Mucosa of stomach (tissue), 1 donor: ENCODE measurements around the gene SPN.
"Not testable (repeated sequence)": the region's sequence is repeated elsewhere in the genome, so short reads cannot be mapped to it uniquely, and the experiment has no call there.

Experiments used
- H3K27me3 ChIP-seq: one replicate; pipeline ENCODE4 v1.7.0; 2013; ENCODE audit warnings: mild to moderate bottlenecking, low read length; ENCODE audit not compliant: control insufficient read depth, insufficient read depth
- H3K36me3 ChIP-seq: one replicate; pipeline ENCODE4 v1.7.0; 2013; ENCODE audit warnings: low read length; ENCODE audit not compliant: control insufficient read depth, insufficient read depth
- H3K4me1 ChIP-seq: one replicate; pipeline ENCODE4 v1.7.0; 2013; ENCODE audit warnings: mild to moderate bottlenecking, low read length; ENCODE audit not compliant: control insufficient read depth, insufficient read depth
- H3K4me3 ChIP-seq: one replicate; pipeline ENCODE4 v1.7.0; 2013; ENCODE audit warnings: low read length
- H3K9ac ChIP-seq: one replicate; pipeline ENCODE4 v1.7.0; 2013; ENCODE audit warnings: mild to moderate bottlenecking, low read length, moderate library complexity
- H3K9me3 ChIP-seq: one replicate; pipeline ENCODE4 v1.7.0; 2013; ENCODE audit warnings: mild to moderate bottlenecking, low read length, moderate library complexity; ENCODE audit not compliant: control insufficient read depth
- donor health status: Pancreatic carcinoma.

SPN gene

GRCh38 chr16:29631658-29632057 lies 31.4 kb upstream of the SPN start:
- H3K9ac ChIP-seq, H3K27me3 ChIP-seq: not testable (repeated sequence)

DNA sequence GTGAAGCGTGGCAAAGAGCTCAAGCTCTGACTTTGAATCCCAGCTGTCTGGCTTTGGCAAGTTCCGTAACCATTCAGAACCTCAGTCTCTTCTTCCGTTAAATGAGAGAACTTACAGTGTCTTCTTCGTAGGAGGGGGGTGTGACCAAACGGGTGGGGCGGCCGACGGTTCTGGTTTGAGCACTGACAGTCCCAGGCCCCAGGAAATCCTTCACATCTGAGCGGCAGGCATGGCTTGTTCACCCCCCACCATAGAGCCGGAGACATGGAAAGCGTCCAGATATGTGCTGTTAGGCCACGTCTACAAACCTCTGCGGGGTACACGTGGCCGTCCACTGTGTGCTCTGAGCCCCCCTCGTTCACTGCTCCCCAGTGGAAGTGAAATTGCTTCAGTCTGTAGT lies 27.1 kb upstream of the SPN start:
- H3K4me1 ChIP-seq, H3K4me3 ChIP-seq, H3K9me3 ChIP-seq, H3K27me3 ChIP-seq, H3K9ac ChIP-seq, H3K36me3 ChIP-seq: not testable (repeated sequence)

More at GRCh38 chr16:29631658-29632057, 31.4 kb upstream of the SPN start:
- H3K4me3 ChIP-seq, H3K4me1 ChIP-seq, H3K9me3 ChIP-seq, H3K36me3 ChIP-seq: not testable (repeated sequence)

GRCh38 chr16:29636368-29636767 lies 26.7 kb upstream of the SPN start:
- not testable (repeated sequence) for H3K9ac ChIP-seq, H3K36me3 ChIP-seq, H3K4me3 ChIP-seq

DNA sequence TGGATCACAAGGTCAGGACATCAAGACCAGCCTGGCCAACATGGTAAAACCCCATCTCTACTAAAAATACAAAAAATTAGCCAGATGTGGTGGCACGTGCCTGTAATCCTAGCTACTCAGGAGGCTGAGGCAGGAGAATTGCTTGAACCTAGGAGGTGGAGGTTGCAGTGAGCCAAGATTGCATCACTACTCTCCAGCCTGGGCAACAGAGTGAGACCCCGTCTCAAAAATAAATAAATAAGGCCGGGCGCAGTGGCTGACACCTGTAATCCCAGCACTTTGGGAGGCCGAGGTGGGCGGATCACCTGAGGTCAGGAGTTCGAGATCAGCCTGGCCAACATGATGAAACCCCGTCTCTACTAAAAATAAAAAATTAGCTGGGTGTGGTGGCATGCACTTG lies 24.3 kb upstream of the SPN start:
- H3K4me3 ChIP-seq, H3K36me3 ChIP-seq, H3K4me1 ChIP-seq: not testable (repeated sequence)

More at GRCh38 chr16:29636368-29636767, 26.7 kb upstream of the SPN start:
- H3K4me1 ChIP-seq, H3K9me3 ChIP-seq, H3K27me3 ChIP-seq: not testable (repeated sequence)

GRCh38 chr16:29641561-29641960 lies 21.5 kb upstream of the SPN start:
- H3K4me1 ChIP-seq = no peaks in the 10 kb centered on the region
- H3K9me3 ChIP-seq = no peaks in the 10 kb centered on the region
- H3K4me3 ChIP-seq = no peak overlapping the region
- no peaks in the 10 kb centered on the region for H3K36me3 ChIP-seq
- no peak overlapping the region for H3K9ac ChIP-seq
- H3K27me3 ChIP-seq = peaks cover 2% of the 10 kb centered on the region

More for the DNA sequence above, 24.3 kb upstream of the SPN start:
- not testable (repeated sequence) for H3K9me3 ChIP-seq, H3K27me3 ChIP-seq, H3K9ac ChIP-seq

DNA sequence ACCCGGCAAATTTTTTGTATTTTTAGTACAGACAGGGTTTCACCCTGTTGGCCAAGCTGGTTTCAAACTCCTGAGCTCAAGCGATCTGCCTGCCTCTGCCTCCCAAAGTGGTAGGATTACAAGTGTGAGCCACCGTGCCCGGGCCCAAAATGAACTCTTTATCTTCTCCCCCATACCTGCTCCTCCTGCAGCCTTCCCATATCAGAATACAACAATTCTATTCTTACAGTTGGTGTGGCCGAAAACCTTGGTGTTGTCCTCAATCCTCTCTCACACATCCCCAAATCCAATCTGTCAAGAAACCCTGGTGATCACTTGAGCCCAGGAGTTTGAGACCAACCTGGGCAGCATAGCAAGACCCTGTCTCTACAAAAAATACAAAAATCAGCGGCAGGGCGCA lies 19.5 kb upstream of the SPN start:
- no peak overlapping the region for H3K9ac ChIP-seq
- H3K27me3 ChIP-seq = peaks cover 2% of the 10 kb centered on the region
- H3K9me3 ChIP-seq = no peaks in the 10 kb centered on the region
- no peaks in the 10 kb centered on the region for H3K36me3 ChIP-seq
- H3K4me3 ChIP-seq = no peak overlapping the region
- H3K4me1 ChIP-seq = no peaks in the 10 kb centered on the region

DNA sequence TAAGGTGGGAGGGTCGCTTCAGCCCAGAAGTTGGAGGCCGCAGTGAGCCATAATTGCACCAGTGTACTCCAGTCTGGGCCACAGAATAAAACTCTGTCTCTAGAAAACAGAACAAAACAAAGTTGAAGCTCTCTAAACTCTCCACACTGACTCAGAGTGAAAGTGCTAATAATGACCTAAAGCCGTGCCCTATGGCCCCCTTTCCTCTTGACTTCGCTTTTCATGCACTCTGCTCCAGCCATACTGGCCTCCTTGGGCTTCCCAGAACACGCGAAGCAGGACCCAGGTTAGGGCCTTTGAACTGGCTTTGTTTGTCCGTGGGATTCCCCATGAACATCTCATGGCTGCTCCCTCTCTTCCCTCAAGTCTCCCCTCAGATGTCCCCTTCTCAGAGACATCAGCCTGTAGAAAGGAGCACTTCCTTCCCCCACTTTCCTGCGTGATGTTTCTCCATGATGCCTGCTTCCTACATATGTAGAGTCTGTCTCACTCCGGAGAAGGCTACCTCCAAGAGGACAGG lies 18.6 kb upstream of the SPN start:
- Histone ChIP-seq H3K27me3 (peaks cover 2% of the 10 kb centered on the region), H3K36me3 (no peaks in the 10 kb centered on the region), H3K4me3 (no peak overlapping the region), H3K9ac (no peak overlapping the region), H3K9me3 (no peaks in the 10 kb centered on the region), H3K4me1 (no peaks in the 10 kb centered on the region)

GRCh38 chr16:29644973-29645693 lies 17.9 kb upstream of the SPN start:
- no peaks in the 10 kb centered on the region for H3K9me3 ChIP-seq
- H3K4me3 ChIP-seq = no peak overlapping the region
- no peaks in the 10 kb centered on the region for H3K36me3 ChIP-seq
- peaks cover 2% of the 10 kb centered on the region for H3K27me3 ChIP-seq
- H3K9ac ChIP-seq = no peak overlapping the region
- no peaks in the 10 kb centered on the region for H3K4me1 ChIP-seq

- H3K9me3 ChIP-seq = no peaks in the 10 kb centered on the region
- H3K9ac ChIP-seq = no peak overlapping the region
- H3K27me3 ChIP-seq = peaks cover 2% of the 10 kb centered on the region
- H3K36me3 ChIP-seq = no peaks in the 10 kb centered on the region
- H3K4me3 ChIP-seq = no peak overlapping the region
- no peaks in the 10 kb centered on the region for H3K4me1 ChIP-seq
Measured at GRCh38 chr16:29645694-29646187, 17.3 kb upstream of the SPN start.

- H3K27me3 ChIP-seq = no peaks in the 10 kb centered on the region
- no peaks in the 10 kb centered on the region for H3K9me3 ChIP-seq
- H3K4me1 ChIP-seq = no peaks in the 10 kb centered on the region
- H3K36me3 ChIP-seq = no peaks in the 10 kb centered on the region
- no peak overlapping the region for H3K4me3 ChIP-seq
- no peak overlapping the region for H3K9ac ChIP-seq
Measured at GRCh38 chr16:29646947-29647346, 16.1 kb upstream of the SPN start.

DNA sequence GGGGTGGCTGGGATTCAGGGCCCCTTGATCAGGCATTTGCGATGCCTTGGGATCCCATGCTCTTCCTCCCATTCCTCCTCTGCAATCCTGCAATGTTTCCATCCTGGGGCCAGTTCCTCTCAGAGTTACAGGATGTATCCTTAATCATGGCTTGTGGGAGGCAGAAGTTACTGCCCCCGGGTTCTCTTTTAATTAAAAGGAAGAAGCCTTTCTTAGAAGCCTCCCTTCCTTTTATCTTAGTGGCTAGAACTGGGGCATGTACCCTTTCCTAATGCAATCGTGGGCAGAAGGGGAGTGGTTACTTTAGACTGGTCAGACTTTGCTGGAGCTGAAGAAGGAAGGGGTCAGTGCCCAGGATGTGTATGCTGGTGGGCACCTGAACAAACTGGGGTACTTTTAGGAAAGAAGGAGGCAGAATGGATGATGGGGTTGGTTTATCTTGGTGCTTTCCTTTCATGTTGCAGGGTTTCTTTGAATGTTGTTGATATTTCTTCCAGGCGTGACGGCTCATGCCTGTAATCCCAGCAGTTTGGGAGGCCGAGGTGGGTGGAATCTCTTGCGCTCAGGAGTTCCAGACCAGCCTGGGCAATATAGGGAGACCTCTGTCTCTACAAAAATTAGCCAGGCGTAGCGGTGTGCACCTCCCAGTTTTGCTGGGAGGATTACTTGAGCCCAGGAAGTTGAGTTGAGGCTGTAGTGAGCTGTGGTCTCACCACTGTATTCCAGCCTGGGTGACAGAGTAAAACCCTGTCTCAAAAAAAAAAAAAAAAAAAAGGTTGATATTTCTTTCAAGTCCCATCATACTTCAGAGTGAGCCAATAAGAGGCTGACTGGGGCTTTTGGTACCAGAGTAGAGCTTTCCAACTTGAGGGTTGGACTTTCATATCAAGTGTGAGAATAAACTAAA lies 13.2 kb upstream of the SPN start:
- no peaks in the 10 kb centered on the region for H3K36me3 ChIP-seq
- no peaks in the 10 kb centered on the region for H3K27me3 ChIP-seq
- H3K9ac ChIP-seq = no peak overlapping the region
- H3K4me1 ChIP-seq = no peaks in the 10 kb centered on the region
- H3K9me3 ChIP-seq = no peaks in the 10 kb centered on the region
- no peak overlapping the region for H3K4me3 ChIP-seq

DNA sequence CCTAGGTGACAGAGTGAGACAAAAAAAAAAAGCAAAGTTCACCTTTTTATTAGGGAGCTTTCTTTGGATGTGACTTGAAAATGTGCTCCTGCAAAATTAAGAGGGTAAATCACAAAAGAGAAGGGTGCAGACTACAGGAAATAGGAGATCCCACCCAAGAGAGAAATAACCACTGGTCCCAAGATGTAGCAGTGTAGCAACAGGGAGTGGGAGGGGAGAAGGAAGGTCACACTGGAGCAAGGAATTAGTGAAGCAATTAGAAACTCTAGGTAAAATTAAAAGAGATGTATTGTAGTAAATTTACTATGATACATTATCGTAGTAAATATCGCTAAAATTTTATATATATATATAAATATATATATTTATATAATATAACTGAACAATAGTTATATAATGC lies 12.3 kb upstream of the SPN start:
- Histone ChIP-seq H3K9ac (no peak overlapping the region), H3K4me1 (no peaks in the 10 kb centered on the region), H3K4me3 (no peak overlapping the region), H3K27me3 (no peaks in the 10 kb centered on the region), H3K36me3 (no peaks in the 10 kb centered on the region), H3K9me3 (no peaks in the 10 kb centered on the region)
